H9 (cell line): Measurements from ENCODE around the gene UNC79. TPM values are rescaled to one million over a fixed set of nuclear protein-coding genes. Genes with fewer than 3 reads are reported as not detected.

Experiments
- DNase-seq: peaks from one replicate; pipeline ENCODE4 v3.0.0-alpha.2; 2017
- H2AFZ ChIP-seq: one replicate; pipeline ENCODE4 v1.6.1; 2013; ENCODE audit warnings: mild to moderate bottlenecking, low read length, control low read depth, moderate library complexity
- H2AK5ac ChIP-seq: 2 replicates; pipeline ENCODE4 v1.6.1; 2013; ENCODE audit warnings: low read length, control low read depth, mixed read lengths; ENCODE audit not compliant: insufficient read length
- H2BK120ac ChIP-seq: one replicate; pipeline ENCODE4 v1.6.1; 2013; ENCODE audit warnings: low read depth, mild to moderate bottlenecking, low read length, control low read depth, inconsistent platforms; ENCODE audit not compliant: poor library complexity, severe bottlenecking
- H2BK12ac ChIP-seq: 2 replicates; pipeline ENCODE4 v1.6.1; 2013; ENCODE audit warnings: low read length, control low read depth, mixed read lengths, low read depth; ENCODE audit not compliant: insufficient read length
- H2BK15ac ChIP-seq: 2 replicates; pipeline ENCODE4 v1.6.1; 2013; ENCODE audit warnings: low read depth, low read length, control low read depth
- H2BK20ac ChIP-seq: one replicate; pipeline ENCODE4 v1.6.1; 2013; ENCODE audit warnings: low read depth, mild to moderate bottlenecking, low read length, control low read depth, inconsistent platforms; ENCODE audit not compliant: poor library complexity, severe bottlenecking
- H2BK5ac ChIP-seq: 2 replicates; pipeline ENCODE4 v1.6.1; 2013; ENCODE audit warnings: low read length, control low read depth, mixed read lengths; ENCODE audit not compliant: insufficient read length
- H3K14ac ChIP-seq: 2 replicates; pipeline ENCODE4 v1.6.1; 2013; ENCODE audit warnings: low read length, control low read depth; ENCODE audit not compliant: insufficient read depth
- H3K18ac ChIP-seq: 2 replicates; pipeline ENCODE4 v1.6.1; 2013; ENCODE audit warnings: low read depth, mild to moderate bottlenecking, mixed read lengths, low read length, control low read depth; ENCODE audit not compliant: insufficient read length
- H3K23ac ChIP-seq: 2 replicates; pipeline ENCODE4 v1.6.1; 2013; ENCODE audit warnings: low read length, control low read depth, mixed read lengths, low read depth; ENCODE audit not compliant: insufficient read length
- H3K23me2 ChIP-seq: 2 replicates; pipeline ENCODE4 v1.6.1; 2013; ENCODE audit warnings: low read depth, mild to moderate bottlenecking, mixed read lengths, low read length, control low read depth; ENCODE audit not compliant: insufficient read length, poor library complexity, severe bottlenecking
- H3K27ac ChIP-seq: 2 replicates; pipeline ENCODE4 v1.5.1; 2013; ENCODE audit warnings: low read length, control low read depth, mixed read lengths, low read depth; ENCODE audit not compliant: insufficient read length
- H3K27me3 ChIP-seq: 2 replicates; pipeline ENCODE4 v1.6.1; 2013; ENCODE audit warnings: low read length, control low read depth, inconsistent platforms; ENCODE audit not compliant: insufficient read depth
- H3K4ac ChIP-seq: 2 replicates; pipeline ENCODE4 v1.6.1; 2013; ENCODE audit warnings: low read depth, mild to moderate bottlenecking, control low read depth, inconsistent platforms, low read length, moderate library complexity
- H3K4me1 ChIP-seq: 2 replicates; pipeline ENCODE4 v1.6.1; 2013; ENCODE audit warnings: low read length, control low read depth, inconsistent platforms; ENCODE audit not compliant: insufficient read depth
- H3K4me2 ChIP-seq: 2 replicates; pipeline ENCODE4 v1.6.1; 2013; ENCODE audit warnings: low read length, control low read depth, mixed read lengths; ENCODE audit not compliant: insufficient read length, insufficient read depth
- H3K56ac ChIP-seq: 2 replicates; pipeline ENCODE4 v1.6.1; 2013; ENCODE audit warnings: low read depth, mild to moderate bottlenecking, mixed read lengths, low read length, control low read depth; ENCODE audit not compliant: insufficient read length
- H3K79me1 ChIP-seq: 2 replicates; pipeline ENCODE4 v1.6.1; 2013; ENCODE audit warnings: low read depth, mild to moderate bottlenecking, moderate library complexity, low read length, control low read depth, inconsistent platforms; ENCODE audit not compliant: insufficient read depth, poor library complexity, severe bottlenecking
- H3K79me2 ChIP-seq: 2 replicates; pipeline ENCODE4 v1.6.1; 2013; ENCODE audit warnings: low read length, control low read depth, inconsistent platforms; ENCODE audit not compliant: insufficient read depth
- H3K9ac ChIP-seq: 2 replicates; pipeline ENCODE4 v1.6.1; 2013; ENCODE audit warnings: low read length, control low read depth, mixed read lengths; ENCODE audit not compliant: insufficient read length; ENCODE audit errors: extremely low read depth
- H3K9me3 ChIP-seq: one replicate; pipeline ENCODE4 v1.6.1; 2013; ENCODE audit warnings: low read depth, low read length, inconsistent platforms; ENCODE audit not compliant: control insufficient read depth
- H3T11ph ChIP-seq: one replicate; pipeline ENCODE4 v1.6.1; 2013; ENCODE audit warnings: mild to moderate bottlenecking, low read length, control low read depth, inconsistent platforms
- H4K20me1 ChIP-seq: one replicate; pipeline ENCODE4 v1.6.1; 2013; ENCODE audit not compliant: control insufficient read depth, insufficient read length, insufficient read depth
- H4K5ac ChIP-seq: 2 replicates; pipeline ENCODE4 v1.6.1; 2013; ENCODE audit warnings: low read depth, mild to moderate bottlenecking, mixed read lengths, low read length, control low read depth; ENCODE audit not compliant: insufficient read length
- H4K8ac ChIP-seq: replicated peaks from 2 replicates; pipeline ENCODE4 v1.6.1; 2013; ENCODE audit warnings: low read length, control low read depth, mixed read lengths, low read depth; ENCODE audit not compliant: insufficient read length
- H4K91ac ChIP-seq: 2 replicates; pipeline ENCODE4 v1.6.1; 2013; ENCODE audit warnings: low read depth, mild to moderate bottlenecking, moderate library complexity, mixed read lengths, low read length, control low read depth; ENCODE audit not compliant: insufficient read length
- H3K27ac Mint-ChIP-seq, 3 experiments: 2 replicates in 2 of 3; 3 replicates in 1 of 3; pipeline ENCODE4 v1.8.0; 2020 to 2021; ENCODE audit warnings: mixed read lengths in 3 of 3, mild to moderate bottlenecking in 1 of 3, moderate library complexity in 1 of 3
- H3K27me3 Mint-ChIP-seq: 2 replicates; pipeline ENCODE4 v1.8.0; 2021; ENCODE audit warnings: low read depth, mild to moderate bottlenecking, moderate library complexity, mixed read lengths
- H3K36me3 Mint-ChIP-seq, 3 experiments: 2 replicates in 2 of 3; 3 replicates in 1 of 3; pipeline ENCODE4 v1.8.0; 2020 to 2021; ENCODE audit warnings: low read depth in 3 of 3, mixed read lengths in 3 of 3; ENCODE audit not compliant: insufficient read depth in 1 of 3
- H3K4me1 Mint-ChIP-seq, 2 experiments: 2 replicates each; pipeline ENCODE4 v1.8.0; 2020; ENCODE audit warnings: mixed read lengths in 2 of 2
- H3K4me3 Mint-ChIP-seq, 2 experiments: 2 replicates in 1 of 2; 3 replicates in 1 of 2; pipeline ENCODE4 v1.8.0; 2020 to 2021; ENCODE audit warnings: mild to moderate bottlenecking in 2 of 2, mixed read lengths in 2 of 2, moderate library complexity in 1 of 2
- H3K9me3 Mint-ChIP-seq, 2 experiments: 2 replicates in 1 of 2; 3 replicates in 1 of 2; pipeline ENCODE4 v1.8.0; 2020; ENCODE audit warnings: mild to moderate bottlenecking in 2 of 2, mixed read lengths in 2 of 2, moderate library complexity in 1 of 2
- WGBS: extraction: QIAGEN DNeasy Blood & Tissue Kit; methylation state at CpG from one replicate; pipeline ENCODE4 v1.1.7; 2013; ENCODE audit warnings: missing lambda C conversion rate, low lambda C conversion rate, mixed read lengths; ENCODE audit not compliant: insufficient read length; ENCODE audit errors: extremely low coverage; 5-methylcytosine and 5-hydroxymethylcytosine counted together
- total RNA-seq: library from RNA; stranded (reverse); gene quantifications from 2 replicates; pipeline ENCODE4 v1.2.1, GENCODE V29; 2021
- TF ChIP-seq, protein P1 (sequence below): fragments of 200-600 bp; sonication (generic); conservative IDR thresholded peaks from 3 replicates; pipeline ENCODE4 v1.8.0; 2021; ENCODE audit warnings: antibody characterized with exemption, mild to moderate bottlenecking

Gene UNC79
- total RNA-seq, 1 experiment from 2014 or later = 3.0 TPM

DNA sequence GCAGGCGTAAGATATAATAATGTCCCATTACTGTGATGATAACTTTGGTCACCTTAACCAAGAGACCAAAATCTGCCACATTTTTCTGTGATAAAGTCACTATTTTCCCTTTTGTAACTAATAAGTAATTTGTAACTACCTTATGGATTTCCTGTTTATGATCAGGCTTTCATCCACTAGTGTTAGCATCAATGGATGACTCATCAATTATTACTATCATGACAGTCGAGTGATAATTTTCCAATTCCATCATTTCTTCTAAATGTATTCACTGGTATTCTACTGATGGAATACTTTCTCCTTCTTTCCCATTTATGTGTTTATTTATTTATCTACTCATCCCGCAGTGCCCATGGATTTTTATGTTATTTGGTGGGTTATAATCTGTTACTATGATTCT, 148.4 kb downstream of the UNC79 start:
- no CpG with 5 or more reads among the region's 3 CpGs for WGBS
- Histone ChIP-seq H2BK20ac (no peak overlapping the region), H3K79me2 (no peaks in the 10 kb centered on the region), H2BK15ac (no peak overlapping the region), H4K20me1 (no peaks in the 10 kb centered on the region), H3K9ac (no peak overlapping the region), H2AK5ac (no peak overlapping the region), H4K5ac (no peak overlapping the region), H3K23me2 (no peaks in the 10 kb centered on the region), H3K4ac (no peak overlapping the region), H4K91ac (no peak overlapping the region), H2BK5ac (no peak overlapping the region), H3K27me3 (no peaks in the 10 kb centered on the region), H3K14ac (no peak overlapping the region), H3K27ac (no peak overlapping the region), H3K18ac (no peak overlapping the region), H3K4me1 (no peaks in the 10 kb centered on the region), H3T11ph (no peak overlapping the region), H3K23ac (no peak overlapping the region), H2BK120ac (no peak overlapping the region), H3K79me1 (no peaks in the 10 kb centered on the region), H3K56ac (no peak overlapping the region), H2AFZ (no peak overlapping the region), H4K8ac (no peak overlapping the region), H2BK12ac (no peak overlapping the region), H3K9me3 (no peaks in the 10 kb centered on the region), H3K4me2 (no peak overlapping the region)
- H3K27ac Mint-ChIP-seq = no peak overlapping the region
- H3K4me1 Mint-ChIP-seq = no peaks in the 10 kb centered on the region
- TF ChIP-seq, protein P1, sequence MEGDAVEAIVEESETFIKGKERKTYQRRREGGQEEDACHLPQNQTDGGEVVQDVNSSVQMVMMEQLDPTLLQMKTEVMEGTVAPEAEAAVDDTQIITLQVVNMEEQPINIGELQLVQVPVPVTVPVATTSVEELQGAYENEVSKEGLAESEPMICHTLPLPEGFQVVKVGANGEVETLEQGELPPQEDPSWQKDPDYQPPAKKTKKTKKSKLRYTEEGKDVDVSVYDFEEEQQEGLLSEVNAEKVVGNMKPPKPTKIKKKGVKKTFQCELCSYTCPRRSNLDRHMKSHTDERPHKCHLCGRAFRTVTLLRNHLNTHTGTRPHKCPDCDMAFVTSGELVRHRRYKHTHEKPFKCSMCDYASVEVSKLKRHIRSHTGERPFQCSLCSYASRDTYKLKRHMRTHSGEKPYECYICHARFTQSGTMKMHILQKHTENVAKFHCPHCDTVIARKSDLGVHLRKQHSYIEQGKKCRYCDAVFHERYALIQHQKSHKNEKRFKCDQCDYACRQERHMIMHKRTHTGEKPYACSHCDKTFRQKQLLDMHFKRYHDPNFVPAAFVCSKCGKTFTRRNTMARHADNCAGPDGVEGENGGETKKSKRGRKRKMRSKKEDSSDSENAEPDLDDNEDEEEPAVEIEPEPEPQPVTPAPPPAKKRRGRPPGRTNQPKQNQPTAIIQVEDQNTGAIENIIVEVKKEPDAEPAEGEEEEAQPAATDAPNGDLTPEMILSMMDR = no peak
- H3K27me3 Mint-ChIP-seq = no peaks in the 10 kb centered on the region
- H3K36me3 Mint-ChIP-seq = no peaks in the 10 kb centered on the region
- H3K9me3 Mint-ChIP-seq = no peaks in the 10 kb centered on the region
- no peak overlapping the region for H3K4me3 Mint-ChIP-seq
- DNase-seq = no peak
